ENCODE data around the gene ZMPSTE24. TPM values are rescaled to one million over a fixed set of nuclear protein-coding genes. Genes with fewer than 3 reads are reported as not detected.

The ZMPSTE24 gene
- total and polyA plus RNA-seq, 10 of the 15 experiments (the other 5 are each of a cell fraction or from before 2014, with no cell fraction given), result 21.5 to 84.4 (median 43.6) TPM

GRCh38 chr1:40312238-40313205, 54.5 kb downstream of the ZMPSTE24 start:
- peaks cover 41% of the 10 kb centered on the region for H3K4me1 ChIP-seq (ENCODE audit: control insufficient read depth, insufficient read depth, low read length)
- intact Hi-C loops (cut with micrococcal nuclease; ENCODE audit: unreplicated experiment) (loop anchor here (2.0 kb wide), 1 partner anchor 152 kb away; the partner anchor contains the start of gene RLF), in situ Hi-C loops (cut with MboI) (no loop called here)
- H3K27ac ChIP-seq (ENCODE audit: control insufficient read depth, insufficient read depth), result peak overlapping the region; percentile 95
- peak; percentile 61 for FAIRE-seq
- ChIA-PET POLR2A (interaction anchor here (0.6 to 4.2 kb wide), 7 partner anchors 51 to 80 kb away, joined by 3 to 21 read pairs (median 4); partner anchors contain the start of gene SMAP2), CTCF (interaction anchor here (0.7 to 8.5 kb wide), 7 partner anchors 15 to 169 kb away, joined by 4 to 125 read pairs (median 15); no protein-coding TSS in a partner anchor), SMC1A (ENCODE audit: uncharacterized antibody, unreplicated experiment) (interaction anchor here (1.0 to 9.0 kb wide), 9 partner anchors 21 to 160 kb away, joined by 4 to 84 read pairs (median 11); no protein-coding TSS in a partner anchor), RAD21 (ENCODE audit: unreplicated experiment) (interaction anchor here (0.6 to 6.0 kb wide), 8 partner anchors 25 to 163 kb away, joined by 3 to 81 read pairs (median 5); partner anchors contain the start of gene SMAP2)
- peaks cover 4 to 7% of the 10 kb centered on the region in 2 experiments; a peak in 3 of 4 replicates for H3K27me3 ChIP-seq (replicated peaks in 1 of 2; ENCODE audit: control insufficient read depth in 2 of 2, insufficient read depth in 2 of 2, low read length in 1 of 2)
- H3K79me2 ChIP-seq (ENCODE audit: control insufficient read depth, insufficient read depth, low read length), result peaks cover 5% of the 10 kb centered on the region
- H3K9me3 ChIP-seq (replicated peaks; ENCODE audit: control insufficient read depth, insufficient read depth, low read length), result no peaks in the 10 kb centered on the region
- 2% methylated on average over 10 of the region's 10 CpGs for WGBS (ENCODE audit: insufficient coverage, insufficient replicate concordance, low lambda C conversion rate, missing lambda C conversion rate)
- peak overlapping the region; percentile 45 for H2AFZ ChIP-seq (ENCODE audit: control insufficient read depth, low read depth, low read length)
- H3K4me3 ChIP-seq, result peak overlapping the region; percentile 74
- ATAC-seq, result peak; percentile 75
- BruUV-seq (replicated peaks), result TSS peak; percentile 93
- H4K20me1 ChIP-seq (ENCODE audit: control insufficient read depth, insufficient read depth), result no peaks in the 10 kb centered on the region
- H3K9ac ChIP-seq (ENCODE audit: control insufficient read depth, insufficient read depth, low read length), result peak overlapping the region; percentile 79
- H3K4me2 ChIP-seq (ENCODE audit: control insufficient read depth, insufficient read depth), result peak overlapping the region; percentile 91
- H3K36me3 ChIP-seq (ENCODE audit: control insufficient read depth in 2 of 2, insufficient read depth in 2 of 2, low read length in 1 of 2), result no peaks in the 10 kb centered on the region; a peak in 2 of 4 replicates
- DNase-seq (ENCODE audit: low read depth, low spot score), result peak; percentile 53
- TF ChIP-seq GATAD2B (conservative IDR thresholded peaks at IDR 0.05; ENCODE audit: low read depth) (peak; percentile 77), ZNF622 (IDR thresholded peaks at IDR 0.05) (no peak), RBBP5 (conservative IDR thresholded peaks at IDR 0.05) (no peak), PKNOX1 (IDR thresholded peaks at IDR 0.05) (no peak), E2F4 (IDR thresholded peaks at IDR 0.05; ENCODE audit: low read depth, low read length) (no peak), MLLT1 (IDR thresholded peaks at IDR 0.05) (no peak), BRCA1 (IDR thresholded peaks at IDR 0.05; ENCODE audit: low read depth, low read length) (no peak), MEF2B (IDR thresholded peaks at IDR 0.05; ENCODE audit: partially characterized antibody, poor library complexity, severe bottlenecking) (peak; percentile 60), NFYB (IDR thresholded peaks at IDR 0.05; ENCODE audit: insufficient read depth, low read depth, low read length) (no peak), SREBF1 (IDR thresholded peaks at IDR 0.05; ENCODE audit: low read length) (no peak), CUX1 (IDR thresholded peaks at IDR 0.05; ENCODE audit: insufficient replicate concordance, low read depth, low read length) (no peak), PAX5 (IDR thresholded peaks at IDR 0.05; ENCODE audit: borderline replicate concordance, low read depth, low read length) (no peak)
